ENCODE results near the gene TOP1. TPM values are rescaled to one million over a fixed set of nuclear protein-coding genes. Genes with fewer than 3 reads are reported as not detected.

TOP1 gene
- polyA plus RNA-seq, 1 of the 3 experiments (the other 2 are of a cell fraction), result 11.9 TPM

GRCh38 chr20:41028359-41029149 is at the start of gene TOP1 (continued):
- TF ChIP-seq FOXJ3 (CRISPR knock-in tag; IDR thresholded peaks at IDR 0.05) (no peak), GABPA (IDR thresholded peaks at IDR 0.05; ENCODE audit: low read depth) (no peak), ELF1 (IDR thresholded peaks at IDR 0.05) (no peak), TAF1 (IDR thresholded peaks at IDR 0.05; ENCODE audit: borderline replicate concordance, low read depth, low read length) (peak; percentile 89), RXRA (IDR thresholded peaks at IDR 0.05; ENCODE audit: borderline replicate concordance, low read depth) (no peak), USF1 (IDR thresholded peaks at IDR 0.05; ENCODE audit: borderline replicate concordance, low read depth) (peak; percentile 92), FOXM1 (IDR thresholded peaks at IDR 0.05; ENCODE audit: low read depth) (no peak), RFX5 (IDR thresholded peaks at IDR 0.05; ENCODE audit: low read length) (no peak), USF2 (IDR thresholded peaks at IDR 0.05; ENCODE audit: borderline replicate concordance, low read depth, low read length) (peak; percentile 63; the same call in 1 of the 2 replicates), EP300 (IDR thresholded peaks at IDR 0.05; ENCODE audit: borderline replicate concordance in 1 of 2, low read depth in 1 of 2, low read length in 1 of 2) (no peak), MEF2A (IDR thresholded peaks at IDR 0.05; ENCODE audit: borderline replicate concordance, low read depth) (no peak)

- H3K27ac ChIP-seq (ENCODE audit: low read depth in 2 of 2, low read length in 1 of 2), result no peak overlapping the region
- no peak overlapping the region for H3K4me3 ChIP-seq (ENCODE audit: low read depth in 2 of 2, low read length in 1 of 2)
- H4K20me1 ChIP-seq (ENCODE audit: insufficient read depth), result no peaks in the 10 kb centered on the region
- no peak for TF ChIP-seq GATA2 (CRISPR knock-in tag; IDR thresholded peaks at IDR 0.05)
- no peak for TF ChIP-seq EP300 (IDR thresholded peaks at IDR 0.05; ENCODE audit: borderline replicate concordance in 1 of 2, low read depth in 1 of 2, low read length in 1 of 2)
- no peak for TF ChIP-seq USF1 (IDR thresholded peaks at IDR 0.05; ENCODE audit: borderline replicate concordance, low read depth)
- TF ChIP-seq USF2 (IDR thresholded peaks at IDR 0.05; ENCODE audit: borderline replicate concordance, low read depth, low read length), result no peak
- TF ChIP-seq SMC3 (IDR thresholded peaks at IDR 0.05; ENCODE audit: low read depth, low read length), result no peak
- no peak for TF ChIP-seq TCF12 (IDR thresholded peaks at IDR 0.05)
- TF ChIP-seq RAD21 (IDR thresholded peaks at IDR 0.05; ENCODE audit: low read length), result no peak
- no peak for TF ChIP-seq TAF1 (IDR thresholded peaks at IDR 0.05; ENCODE audit: borderline replicate concordance, low read depth, low read length)
- no peak for TF ChIP-seq REST (IDR thresholded peaks at IDR 0.05; ENCODE audit: low read depth, low read length)
- TF ChIP-seq EZH2phosphoT487 (IDR thresholded peaks at IDR 0.05; ENCODE audit: borderline replicate concordance, low read depth), result no peak
- TF ChIP-seq NRF1 (IDR thresholded peaks at IDR 0.05; ENCODE audit: low read depth, low read length), result no peak
- no peak for TF ChIP-seq YY1 (IDR thresholded peaks at IDR 0.05; ENCODE audit: low read depth)
- no peak for TF ChIP-seq SIN3A (IDR thresholded peaks at IDR 0.05; ENCODE audit: borderline replicate concordance, low read depth, low read length)
- TF ChIP-seq NFIC (IDR thresholded peaks at IDR 0.05; ENCODE audit: borderline replicate concordance), result no peak
- TF ChIP-seq CTCF (IDR thresholded peaks at IDR 0.05), result no peak
- H3K4me2 ChIP-seq, result no peak overlapping the region
- no peak overlapping the region for H3K9ac ChIP-seq
- H3K79me2 ChIP-seq (ENCODE audit: insufficient read depth), result no peaks in the 10 kb centered on the region
- H3K9me3 ChIP-seq, result peaks cover 23% of the 10 kb centered on the region
- H3K27me3 ChIP-seq (ENCODE audit: insufficient read depth), result no peaks in the 10 kb centered on the region
- ChIA-PET CTCF (interaction anchor here (1.1 to 2.6 kb wide), 6 partner anchors 11 to 116 kb away, joined by 3 to 10 read pairs (median 4); no protein-coding TSS in a partner anchor), POLR2A (no interaction called here)
- no peaks in the 10 kb centered on the region for H3K36me3 ChIP-seq (replicated peaks in 1 of 2; ENCODE audit: control insufficient read depth in 1 of 2, insufficient read depth in 2 of 2, low read length in 1 of 2)
- no peak for DNase-seq
- WGBS (ENCODE audit: low lambda C conversion rate), result 67% methylated on average over 2 of the region's 2 CpGs
- no peaks in the 10 kb centered on the region for H3K9me2 ChIP-seq
- no peaks in the 10 kb centered on the region for H3F3A ChIP-seq (replicated peaks; ENCODE audit: insufficient read depth)
- H3K4me1 ChIP-seq (ENCODE audit: control insufficient read depth in 1 of 2, insufficient read depth in 2 of 2, low read depth in 1 of 2, low read length in 1 of 2), result no peaks in the 10 kb centered on the region
- H2AFZ ChIP-seq (ENCODE audit: low read depth), result no peak overlapping the region
Observed at GRCh38 chr20:40979247-40979646, 49.4 kb upstream of the TOP1 start.
